Stimulated activated CD4-positive, alpha-beta T cell treated with anti-CD3 and anti-CD28 coated beads, TNF-alpha, amount 100 ng/mL, for 4 hours (primary cell): Measurements from ENCODE around the gene UNK.

Experiments used
- DNase-seq, 3 experiments: peaks; one replicate each; pipeline ENCODE4 v3.0.0-alpha.2; 2020; ENCODE audit warnings: low read depth in 3 of 3

The UNK gene

GRCh38 chr17:75820094-75821080 lies 35.8 kb downstream of the UNK start:
- no peak for DNase-seq

GRCh38 chr17:75821552-75821951 lies 36.9 kb downstream of the UNK start:
- no peak for DNase-seq

GRCh38 chr17:75822119-75822799 lies 37.7 kb downstream of the UNK start:
- DNase-seq = no peak

GRCh38 chr17:75822800-75823166 lies 38.2 kb downstream of the UNK start:
- DNase-seq = no peak

- DNase-seq = no peak
Observed at GRCh38 chr17:75823257-75824041, 38.8 kb downstream of the UNK start.

- DNase-seq = no peak
Observed at GRCh38 chr17:75824050-75824552, 39.5 kb downstream of the UNK start.

DNA sequence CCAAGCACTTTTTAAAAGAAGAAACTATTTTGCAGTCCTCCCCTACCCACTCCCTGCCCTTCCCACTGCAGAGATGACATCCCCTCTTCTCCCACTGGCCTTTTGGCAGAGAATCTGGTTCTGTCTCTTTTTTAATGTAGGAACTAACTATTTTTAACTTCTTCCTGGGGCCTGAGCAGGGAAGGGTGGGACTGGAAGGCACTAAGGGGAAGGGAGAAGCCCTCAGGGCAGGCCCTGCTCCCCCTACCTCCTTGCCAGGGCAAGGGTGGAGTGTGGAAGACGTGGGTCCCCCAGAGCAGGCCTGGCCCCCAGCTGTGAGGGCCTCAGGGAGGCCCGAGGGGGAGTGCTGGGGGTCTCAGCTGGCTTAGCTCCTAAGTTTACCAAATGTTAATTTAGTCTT lies 40.1 kb downstream of the UNK start:
- no peak for DNase-seq

- DNase-seq = no peak
Observed at GRCh38 chr17:75825149-75825552, 40.5 kb downstream of the UNK start.

DNA sequence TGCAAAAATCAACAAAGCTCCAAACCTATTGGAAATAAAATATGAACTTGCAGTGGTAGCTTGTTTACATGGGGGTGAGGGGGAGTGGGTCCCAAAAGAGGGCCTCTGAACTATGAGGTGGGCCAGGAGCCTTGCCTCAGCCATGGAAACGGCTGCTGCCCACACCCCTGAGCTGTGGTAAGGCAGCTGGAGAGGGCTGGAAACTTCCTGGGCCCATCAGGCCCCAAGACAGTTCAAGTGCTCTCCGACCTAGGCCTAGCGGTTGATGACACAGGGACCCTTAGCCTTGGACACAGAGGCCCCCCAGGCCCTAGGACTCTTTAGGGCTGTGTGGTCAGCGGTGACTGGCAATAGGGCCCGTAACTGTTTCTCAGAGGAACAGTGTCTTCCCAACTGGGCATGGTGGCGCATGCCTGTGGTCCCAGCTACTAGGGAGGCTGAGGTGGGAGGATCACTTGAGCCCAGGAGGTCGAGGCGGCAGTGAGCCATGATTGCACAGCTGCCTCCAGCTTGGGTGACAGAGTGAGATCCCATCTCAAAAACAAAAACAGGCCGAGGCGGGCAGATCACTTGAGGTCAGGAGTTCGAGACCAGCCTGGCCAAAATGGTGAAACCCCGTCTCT lies 41.3 kb downstream of the UNK start:
- DNase-seq = no peak

GRCh38 chr17:75826561-75827307 lies 42.1 kb downstream of the UNK start:
- DNase-seq = no peak

DNA sequence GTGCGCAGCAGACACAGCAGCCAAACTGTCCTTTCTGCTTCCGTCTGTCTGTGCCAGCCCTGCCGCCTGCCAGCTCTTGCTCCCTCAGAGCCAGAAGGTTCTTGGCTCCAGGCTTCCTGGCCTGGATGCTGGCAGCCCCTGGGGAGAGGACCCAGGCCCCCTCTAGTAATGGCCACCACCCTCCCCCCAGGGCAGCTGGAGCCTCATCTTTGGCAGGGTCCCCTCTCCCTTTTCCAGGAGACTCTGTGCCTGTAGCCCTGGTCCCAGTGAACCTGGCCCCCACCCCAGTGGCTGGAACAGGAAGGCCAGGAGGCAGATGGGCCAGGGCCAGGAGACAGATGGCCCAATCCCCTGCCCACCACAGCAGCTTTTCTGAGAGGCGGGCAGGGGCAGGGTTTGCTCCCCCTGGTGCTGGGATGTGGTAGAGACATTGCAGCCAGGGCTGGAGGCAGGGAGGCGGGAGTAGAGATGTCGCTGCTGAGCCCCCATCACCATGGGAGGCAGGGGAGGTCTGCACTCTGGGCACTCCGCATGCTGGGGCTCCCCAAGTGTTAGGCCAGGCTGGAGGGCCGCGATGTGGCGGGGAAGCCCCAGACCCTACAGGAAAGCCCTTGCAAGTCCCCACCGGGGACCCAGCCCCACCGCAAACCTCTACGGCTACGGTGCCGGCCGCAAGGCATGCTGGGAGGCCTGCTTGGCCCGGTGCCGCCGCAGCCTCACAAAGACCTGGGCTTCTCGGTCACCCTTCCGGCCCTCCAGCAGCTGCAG lies 42.9 kb downstream of the UNK start:
- peak in 2 of 3 experiments; percentile 26 to 57 for DNase-seq

DNA sequence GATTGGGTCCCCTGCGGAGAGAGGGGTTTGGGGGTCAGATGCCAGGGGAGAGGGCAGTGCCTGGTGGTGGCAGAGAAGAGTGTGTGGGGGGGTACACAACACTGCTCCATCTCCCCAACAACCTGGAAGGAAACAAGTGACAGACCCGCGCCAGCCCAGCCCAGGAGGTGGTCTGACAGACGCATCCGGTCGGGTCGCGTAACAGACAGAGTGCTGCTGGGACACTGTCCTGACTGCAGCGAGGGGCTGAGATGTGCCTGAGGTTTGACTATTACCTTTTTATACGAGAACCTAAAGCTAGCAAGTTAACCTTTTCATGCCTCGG lies 43.4 kb downstream of the UNK start:
- DNase-seq = no peak

- DNase-seq = no peak
Observed at GRCh38 chr17:75828741-75829140, 44.1 kb downstream of the UNK start.

DNA sequence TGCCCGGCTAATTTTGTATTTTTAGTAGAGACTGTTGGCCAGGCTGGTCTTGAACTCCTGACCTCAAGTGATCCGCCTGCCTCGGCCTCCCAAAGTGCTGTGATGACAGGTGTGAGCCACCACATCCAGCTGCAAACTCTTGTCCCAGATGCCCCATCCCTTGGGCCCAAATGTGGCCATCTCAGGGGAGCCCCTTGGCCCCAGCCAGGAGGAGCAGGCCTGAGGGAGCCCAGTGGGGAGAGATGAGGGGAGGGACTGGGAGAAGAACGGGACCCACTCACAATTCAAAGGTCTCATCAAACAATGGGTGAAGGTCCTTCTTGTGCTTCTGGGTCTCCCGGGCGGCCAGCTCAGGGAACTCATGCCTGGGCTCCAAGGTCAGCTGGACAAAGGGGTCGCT lies 45.1 kb downstream of the UNK start:
- no peak for DNase-seq

DNA sequence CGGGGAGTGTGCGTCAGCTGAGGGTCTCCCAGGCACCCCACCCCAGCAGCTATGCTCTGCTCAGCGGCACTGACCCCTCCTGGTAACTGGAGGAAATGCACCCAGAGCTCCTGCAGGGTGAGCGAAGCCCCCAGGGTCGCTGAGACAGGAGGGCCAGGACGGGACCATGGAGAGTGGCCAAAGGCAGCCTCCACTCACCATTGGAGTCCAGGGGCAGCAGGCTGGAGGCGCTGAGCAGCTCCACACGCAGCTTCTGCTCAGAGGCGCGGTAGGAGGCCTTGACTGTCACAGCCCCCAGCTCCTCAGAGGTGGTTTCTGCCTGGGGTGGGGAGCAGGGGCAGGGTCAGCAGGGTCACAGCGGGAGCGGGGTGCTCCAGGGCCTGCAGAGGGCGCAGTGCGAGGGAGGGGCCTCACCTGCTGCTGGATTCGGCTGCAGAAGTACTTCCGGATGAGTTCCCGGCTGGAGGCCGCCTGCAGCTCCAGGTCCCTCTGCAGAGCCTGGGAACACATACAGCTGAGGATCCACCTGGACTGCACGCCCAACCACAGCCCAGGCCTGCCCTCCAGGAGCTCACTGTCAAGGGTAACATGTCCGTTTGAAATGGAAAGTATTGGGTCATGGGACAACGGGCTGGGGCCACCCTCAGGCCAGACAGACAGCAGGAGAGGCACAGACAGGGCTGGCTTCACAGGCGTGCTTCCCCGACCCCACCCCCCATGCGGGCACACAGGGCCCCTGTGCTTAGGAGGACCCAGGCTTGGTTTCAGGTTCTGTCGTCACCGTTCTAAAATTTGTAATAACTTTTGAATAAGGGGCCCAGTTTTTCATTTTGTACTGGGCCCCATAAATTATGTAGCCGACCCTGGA lies 45.8 kb downstream of the UNK start:
- DNase-seq = no peak

DNA sequence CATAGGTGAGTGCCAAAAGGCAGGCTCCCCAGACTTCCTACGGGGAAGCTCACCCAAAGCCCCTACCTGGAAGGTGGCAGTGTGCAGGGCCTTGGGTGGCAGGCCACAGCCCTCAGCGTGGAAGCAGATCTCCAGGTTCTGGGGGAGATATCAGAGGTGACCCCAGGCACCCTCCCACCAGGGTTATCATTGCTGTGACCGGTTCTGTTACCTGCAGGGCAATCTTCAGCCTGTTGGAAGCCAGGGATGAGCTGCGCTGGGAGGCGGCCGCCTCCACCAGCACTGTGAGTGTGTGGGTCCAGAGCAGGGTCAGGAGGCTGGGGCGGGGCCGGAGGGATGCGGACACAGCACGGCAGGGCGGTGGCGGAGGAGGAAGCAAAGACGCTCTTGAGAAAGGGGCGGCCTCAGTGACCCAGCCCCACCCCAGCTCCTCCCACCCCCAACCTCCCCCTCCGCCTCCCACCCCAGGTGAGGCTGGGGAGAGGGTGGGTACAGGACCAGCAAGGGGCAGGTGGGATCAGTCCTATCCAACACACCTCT lies 46.5 kb downstream of the UNK start:
- DNase-seq = no peak

- DNase-seq = no peak
Observed at GRCh38 chr17:75832164-75832651, 47.6 kb downstream of the UNK start.

GRCh38 chr17:75832652-75833400 lies 48.2 kb downstream of the UNK start:
- DNase-seq = no peak
